DND-41 (cell line): ENCODE data around the gene LPGAT1.

Source experiments
- ATAC-seq: fragments of 200-7000 bp; cut with Tn5 transposase; 3 replicates; pipeline ENCODE4 v1.9.1; 2021; ENCODE audit warnings: low read depth; ENCODE audit not compliant: insufficient read depth
- DNase-seq: peaks from one replicate; pipeline ENCODE4 v3.0.0-alpha.2; 2020
- H2AFZ ChIP-seq: 2 replicates; pipeline ENCODE4 v1.6.0; 2012; ENCODE audit warnings: low read depth, low read length
- H3K27ac ChIP-seq: 2 replicates; pipeline ENCODE4 v1.5.1; 2012; ENCODE audit warnings: low read length, inconsistent platforms
- H3K27me3 ChIP-seq: fragments of 200-600 bp; sonication (generic); 2 replicates; pipeline ENCODE4 v1.6.0; 2012; ENCODE audit warnings: low read length, mild to moderate bottlenecking, inconsistent platforms; ENCODE audit not compliant: insufficient read depth, poor library complexity
- H3K36me3 ChIP-seq: 2 replicates; pipeline ENCODE4 v1.5.1; 2012; ENCODE audit warnings: low read length, inconsistent platforms; ENCODE audit not compliant: insufficient read depth
- H3K4me1 ChIP-seq: 2 replicates; pipeline ENCODE4 v1.5.1; 2012; ENCODE audit warnings: mild to moderate bottlenecking, low read length; ENCODE audit not compliant: insufficient read depth
- H3K4me2 ChIP-seq: 2 replicates; pipeline ENCODE4 v1.6.0; 2012; ENCODE audit warnings: mild to moderate bottlenecking, moderate library complexity, low read length, inconsistent platforms; ENCODE audit not compliant: insufficient read depth
- H3K4me3 ChIP-seq, 2 experiments: fragments of 200-600 bp in 1 of 2; shearing (Covaris generic) in 1 of 2; 2 replicates each; pipeline ENCODE4 v1.5.1; 2012 to 2016; ENCODE audit warnings: inconsistent platforms in 2 of 2, low read length in 2 of 2, mild to moderate bottlenecking in 2 of 2, low read depth in 1 of 2, moderate library complexity in 1 of 2
- H3K79me2 ChIP-seq: 2 replicates; pipeline ENCODE4 v1.6.0; 2012; ENCODE audit warnings: low read length, inconsistent platforms; ENCODE audit not compliant: insufficient read depth
- H3K9ac ChIP-seq: 2 replicates; pipeline ENCODE4 v1.6.0; 2012; ENCODE audit warnings: low read depth, mild to moderate bottlenecking, inconsistent platforms, low read length, moderate library complexity
- H3K9me3 ChIP-seq: 2 replicates; pipeline ENCODE4 v1.5.1; 2012; ENCODE audit warnings: low read length, moderate library complexity, mild to moderate bottlenecking, inconsistent platforms; ENCODE audit not compliant: insufficient read depth, severe bottlenecking
- H4K20me1 ChIP-seq: 2 replicates; pipeline ENCODE4 v1.6.0; 2012; ENCODE audit warnings: low read length; ENCODE audit not compliant: insufficient read depth
- EZH2 ChIP-seq: IDR thresholded peaks from 3 replicates; pipeline ENCODE4 v1.6.1; 2012; ENCODE audit warnings: borderline replicate concordance, low read depth, mild to moderate bottlenecking, moderate library complexity, low read length, inconsistent platforms; ENCODE audit not compliant: severe bottlenecking
- TF ChIP-seq, protein P1 (sequence below): IDR thresholded peaks from 2 replicates; pipeline ENCODE4 v1.5.1; 2012; ENCODE audit warnings: borderline replicate concordance, low read length, moderate library complexity, mild to moderate bottlenecking; ENCODE audit not compliant: poor library complexity, severe bottlenecking; ENCODE audit errors: extremely low read depth

LPGAT1 gene

DNA sequence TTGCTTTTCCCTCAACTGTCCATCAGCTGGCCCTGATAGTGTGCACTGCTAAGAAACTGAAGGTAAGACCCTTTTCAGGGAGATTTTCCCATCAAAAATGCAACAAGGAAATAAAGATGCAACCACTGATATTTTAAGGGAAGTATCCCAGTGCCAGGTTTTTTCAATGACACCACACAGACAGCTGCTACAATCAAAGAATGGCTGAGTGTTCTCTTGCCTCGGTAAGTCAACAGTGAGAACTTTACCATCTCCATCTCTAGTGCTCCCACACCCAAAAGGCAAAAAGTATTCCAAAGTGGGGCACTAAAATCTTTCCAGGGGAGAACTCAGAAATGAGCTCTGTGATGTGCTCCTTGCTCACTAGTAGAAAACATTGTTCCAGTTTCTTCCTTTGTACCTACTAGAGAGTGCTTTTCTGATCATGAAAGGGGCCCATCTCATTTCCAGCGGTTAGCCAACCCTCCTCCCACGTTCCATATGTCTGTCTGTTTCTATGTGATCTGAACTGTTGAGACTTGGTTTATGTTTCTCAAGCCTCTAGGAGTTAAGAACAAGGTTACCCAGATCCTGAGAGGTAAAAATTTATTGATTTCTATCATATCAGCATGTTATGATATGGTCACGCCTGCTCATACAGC, 87.6 kb downstream of the LPGAT1 start:
- Histone ChIP-seq H3K79me2 (no peaks in the 10 kb centered on the region), H3K4me3 (no peak overlapping the region), H3K36me3 (peaks cover 6% of the 10 kb centered on the region; the same call in 1 of the 2 replicates), H3K4me1 (peaks cover 29% of the 10 kb centered on the region), H3K9me3 (no peaks in the 10 kb centered on the region), H2AFZ (no peak overlapping the region), H3K4me2 (no peak overlapping the region), H3K9ac (no peak overlapping the region), H3K27me3 (no peaks in the 10 kb centered on the region), H3K27ac (no peak overlapping the region), H4K20me1 (no peaks in the 10 kb centered on the region)
- TF ChIP-seq EZH2: no peak
- TF ChIP-seq, protein P1, sequence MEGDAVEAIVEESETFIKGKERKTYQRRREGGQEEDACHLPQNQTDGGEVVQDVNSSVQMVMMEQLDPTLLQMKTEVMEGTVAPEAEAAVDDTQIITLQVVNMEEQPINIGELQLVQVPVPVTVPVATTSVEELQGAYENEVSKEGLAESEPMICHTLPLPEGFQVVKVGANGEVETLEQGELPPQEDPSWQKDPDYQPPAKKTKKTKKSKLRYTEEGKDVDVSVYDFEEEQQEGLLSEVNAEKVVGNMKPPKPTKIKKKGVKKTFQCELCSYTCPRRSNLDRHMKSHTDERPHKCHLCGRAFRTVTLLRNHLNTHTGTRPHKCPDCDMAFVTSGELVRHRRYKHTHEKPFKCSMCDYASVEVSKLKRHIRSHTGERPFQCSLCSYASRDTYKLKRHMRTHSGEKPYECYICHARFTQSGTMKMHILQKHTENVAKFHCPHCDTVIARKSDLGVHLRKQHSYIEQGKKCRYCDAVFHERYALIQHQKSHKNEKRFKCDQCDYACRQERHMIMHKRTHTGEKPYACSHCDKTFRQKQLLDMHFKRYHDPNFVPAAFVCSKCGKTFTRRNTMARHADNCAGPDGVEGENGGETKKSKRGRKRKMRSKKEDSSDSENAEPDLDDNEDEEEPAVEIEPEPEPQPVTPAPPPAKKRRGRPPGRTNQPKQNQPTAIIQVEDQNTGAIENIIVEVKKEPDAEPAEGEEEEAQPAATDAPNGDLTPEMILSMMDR: no peak
- DNase-seq (no peak), ATAC-seq (no peak)

- H3K4me1 ChIP-seq: peaks cover 29% of the 10 kb centered on the region
- no peak overlapping the region for H2AFZ ChIP-seq
- no peak overlapping the region for H3K4me2 ChIP-seq
- no peak overlapping the region for H3K27ac ChIP-seq
- DNase-seq: no peak
- no peaks in the 10 kb centered on the region for H4K20me1 ChIP-seq
- H3K27me3 ChIP-seq: no peaks in the 10 kb centered on the region
- no peaks in the 10 kb centered on the region for H3K9me3 ChIP-seq
- peaks cover under 1% of the 10 kb centered on the region; the same call in 1 of the 2 replicates for H3K36me3 ChIP-seq
- H3K79me2 ChIP-seq: no peaks in the 10 kb centered on the region
- no peak overlapping the region for H3K9ac ChIP-seq
- no peak for ATAC-seq
- no peak overlapping the region for H3K4me3 ChIP-seq
- TF ChIP-seq, protein P1: no peak
- no peak for TF ChIP-seq EZH2
These were observed 88.3 kb downstream of the LPGAT1 start for GRCh38 chr1:211742272-211742671.

DNA sequence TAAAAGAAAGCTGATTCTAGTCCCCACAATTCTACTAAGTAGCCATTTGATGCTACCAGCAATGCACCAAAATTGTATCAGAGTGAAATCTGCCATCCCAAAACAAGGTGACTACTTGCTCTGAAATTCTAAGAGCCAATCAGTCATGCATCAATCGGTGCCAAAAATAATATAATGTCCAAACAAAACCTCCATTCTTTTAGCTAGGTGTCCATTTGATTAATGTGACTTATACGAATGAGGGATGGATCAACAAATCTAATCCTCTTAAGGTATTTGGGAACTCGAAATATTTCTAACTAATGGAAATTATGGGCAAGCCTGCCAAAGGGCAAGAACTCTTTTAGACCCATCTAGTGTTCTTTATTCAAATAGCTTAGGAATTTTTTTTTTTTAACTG, 88.8 kb downstream of the LPGAT1 start:
- Histone ChIP-seq H3K9me3 (no peaks in the 10 kb centered on the region), H3K4me1 (peaks cover 29% of the 10 kb centered on the region), H3K27ac (no peak overlapping the region), H3K27me3 (no peaks in the 10 kb centered on the region), H3K36me3 (no peaks in the 10 kb centered on the region), H2AFZ (no peak overlapping the region), H3K4me3 (no peak overlapping the region), H3K9ac (no peak overlapping the region), H3K4me2 (no peak overlapping the region), H3K79me2 (no peaks in the 10 kb centered on the region), H4K20me1 (no peaks in the 10 kb centered on the region)
- no peak for TF ChIP-seq EZH2
- TF ChIP-seq, protein P1: no peak
- ATAC-seq (no peak), DNase-seq (no peak)
